ENCODE results near the gene CCNY.

The CCNY gene

GRCh38 chr10:35456784-35457183 lies 120.5 kb downstream of the CCNY start:
- Histone ChIP-seq H3K79me2 (ENCODE audit: insufficient read depth, low read depth) (no peaks in the 10 kb centered on the region), H4K20me1 (ENCODE audit: insufficient read depth) (no peaks in the 10 kb centered on the region)

DNA sequence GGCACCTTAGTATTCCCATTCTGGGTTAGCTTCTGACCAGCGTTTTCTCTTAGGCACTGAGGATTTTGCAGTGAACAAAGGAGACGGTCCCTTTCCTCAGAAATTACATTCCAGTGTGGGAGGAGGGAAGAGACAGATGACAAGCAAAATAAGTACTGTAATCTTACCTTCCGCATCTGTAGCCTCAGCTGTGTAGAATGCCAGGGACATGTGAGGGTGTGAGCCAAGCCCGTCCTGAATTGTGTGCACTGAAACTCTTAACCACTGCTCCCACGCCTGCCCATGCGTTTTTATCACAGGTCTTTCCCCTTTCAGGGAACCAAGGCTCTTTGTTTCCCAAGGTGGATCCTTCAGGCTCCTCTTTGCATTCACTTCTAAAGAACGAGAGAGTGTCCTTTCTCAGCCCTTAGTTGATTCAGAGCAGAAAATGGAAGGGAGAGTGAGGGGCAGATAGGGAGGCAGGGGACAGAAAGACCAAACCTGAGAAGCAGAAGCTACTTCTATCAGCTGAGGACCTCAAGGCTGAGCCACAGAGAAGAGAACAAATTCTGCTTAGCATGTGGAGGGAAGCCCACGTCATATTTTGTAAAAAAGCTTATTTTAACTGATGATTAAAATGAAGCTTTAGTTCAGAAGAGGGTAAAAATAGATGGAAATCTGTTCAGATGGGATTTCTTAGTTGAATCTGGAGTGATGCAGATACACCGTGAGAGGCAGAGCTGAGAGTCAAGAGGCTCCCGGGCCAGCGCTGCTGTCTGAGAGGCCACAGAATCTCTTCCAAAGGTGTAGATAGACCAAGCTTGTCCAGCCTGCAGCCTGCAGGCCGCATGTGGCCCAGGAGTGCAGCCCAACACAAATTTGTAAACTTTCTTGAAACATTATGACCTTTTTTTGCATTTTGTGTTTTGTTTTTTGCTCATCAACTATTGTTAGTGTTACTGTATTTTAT lies 122.5 kb downstream of the CCNY start:
- H3K27me3 ChIP-seq (ENCODE audit: insufficient read depth, low read depth) = no peaks in the 10 kb centered on the region
- no peaks in the 10 kb centered on the region; the same call in 1 of the 2 replicates for H3K79me2 ChIP-seq (ENCODE audit: insufficient read depth, low read depth)
- no peak overlapping the region for H2AFZ ChIP-seq (ENCODE audit: low read depth)
- no peak overlapping the region for H3K4me3 ChIP-seq (IDR thresholded peaks at IDR 0.05; ENCODE audit: insufficient read depth, low read depth, low read length)
- H3K36me3 ChIP-seq (ENCODE audit: insufficient read depth) = no peaks in the 10 kb centered on the region
- H3K9ac ChIP-seq = no peak overlapping the region
- H3K27ac ChIP-seq = no peak overlapping the region
- H3K4me1 ChIP-seq (ENCODE audit: low read depth, poor library complexity, severe bottlenecking) = no peaks in the 10 kb centered on the region
- TF ChIP-seq CTCF (conservative IDR thresholded peaks at IDR 0.05; ENCODE audit: low read depth, low read length) = no peak
- no peak overlapping the region for H3K4me2 ChIP-seq
- H4K20me1 ChIP-seq (ENCODE audit: insufficient read depth) = no peaks in the 10 kb centered on the region

More at GRCh38 chr10:35456784-35457183, 120.5 kb downstream of the CCNY start:
- no peak for TF ChIP-seq CTCF (conservative IDR thresholded peaks at IDR 0.05; ENCODE audit: low read depth, low read length)
- no peaks in the 10 kb centered on the region for H3K36me3 ChIP-seq (ENCODE audit: insufficient read depth)
- H2AFZ ChIP-seq (ENCODE audit: low read depth) = no peak overlapping the region
- no peak overlapping the region for H3K4me3 ChIP-seq (IDR thresholded peaks at IDR 0.05; ENCODE audit: insufficient read depth, low read depth, low read length)
- H3K27me3 ChIP-seq (ENCODE audit: insufficient read depth, low read depth) = no peaks in the 10 kb centered on the region
- no peak overlapping the region for H3K4me2 ChIP-seq
- H3K4me1 ChIP-seq (ENCODE audit: low read depth, poor library complexity, severe bottlenecking) = peaks cover 5% of the 10 kb centered on the region
- H3K27ac ChIP-seq = no peak overlapping the region
- no peak overlapping the region for H3K9ac ChIP-seq

DNA sequence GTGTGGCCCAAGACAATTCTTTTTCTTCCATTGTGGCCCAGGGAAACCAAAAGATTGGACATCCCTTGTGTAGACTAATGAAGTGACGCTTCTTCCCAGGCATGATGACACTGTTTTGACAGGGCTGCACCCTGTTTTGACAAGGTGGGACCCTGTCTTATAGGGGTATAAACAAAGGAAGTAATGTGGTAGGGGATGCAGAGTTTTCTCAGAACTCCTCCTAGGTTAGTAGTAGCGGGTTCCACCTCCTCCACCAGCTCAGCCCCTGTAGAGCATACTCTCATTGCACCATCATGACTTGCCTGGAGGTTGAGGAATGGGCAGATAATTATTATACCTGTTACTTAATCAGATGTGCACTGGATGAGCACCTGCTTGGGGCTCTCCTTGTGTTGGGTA lies 123.1 kb downstream of the CCNY start:
- no peaks in the 10 kb centered on the region for H3K36me3 ChIP-seq (ENCODE audit: insufficient read depth)
- H3K4me2 ChIP-seq = no peak overlapping the region
- H3K79me2 ChIP-seq (ENCODE audit: insufficient read depth, low read depth) = peaks cover 2% of the 10 kb centered on the region; the same call in 1 of the 2 replicates
- no peak overlapping the region for H3K27ac ChIP-seq
- TF ChIP-seq CTCF (conservative IDR thresholded peaks at IDR 0.05; ENCODE audit: low read depth, low read length) = no peak
- H3K4me3 ChIP-seq (IDR thresholded peaks at IDR 0.05; ENCODE audit: insufficient read depth, low read depth, low read length) = no peak overlapping the region
- H4K20me1 ChIP-seq (ENCODE audit: insufficient read depth) = no peaks in the 10 kb centered on the region
- H3K4me1 ChIP-seq (ENCODE audit: low read depth, poor library complexity, severe bottlenecking) = no peaks in the 10 kb centered on the region
- no peak overlapping the region for H2AFZ ChIP-seq (ENCODE audit: low read depth)
- no peaks in the 10 kb centered on the region for H3K27me3 ChIP-seq (ENCODE audit: insufficient read depth, low read depth)
- H3K9ac ChIP-seq = no peak overlapping the region

GRCh38 chr10:35460852-35461460 lies 124.6 kb downstream of the CCNY start:
- Histone ChIP-seq H2AFZ (ENCODE audit: low read depth) (no peak overlapping the region), H3K4me1 (ENCODE audit: low read depth, poor library complexity, severe bottlenecking) (no peaks in the 10 kb centered on the region), H3K79me2 (ENCODE audit: insufficient read depth, low read depth) (peaks cover 4% of the 10 kb centered on the region; the same call in 1 of the 2 replicates), H3K4me2 (no peak overlapping the region), H3K4me3 (IDR thresholded peaks at IDR 0.05; ENCODE audit: insufficient read depth, low read depth, low read length) (no peak overlapping the region), H3K9ac (no peak overlapping the region), H3K36me3 (ENCODE audit: insufficient read depth) (no peaks in the 10 kb centered on the region), H3K27me3 (ENCODE audit: insufficient read depth, low read depth) (no peaks in the 10 kb centered on the region), H4K20me1 (ENCODE audit: insufficient read depth) (no peaks in the 10 kb centered on the region), H3K27ac (no peak overlapping the region)
- TF ChIP-seq CTCF (conservative IDR thresholded peaks at IDR 0.05; ENCODE audit: low read depth, low read length) = no peak

Data from KMS-11 (cell line).